K562 (cell line): ENCODE data around the gene GPS2. TPM values are rescaled to one million over a fixed set of nuclear protein-coding genes. Genes with fewer than 3 reads are reported as not detected.
A peak's percentile ranks its signal among the peaks of the same experiment; 100 is the strongest.

Experiments
- ATAC-seq: fragments of 200-7000 bp; cut with Tn5 transposase; 3 replicates; pipeline ENCODE4 v1.9.1; 2020; ENCODE audit warnings: moderate library complexity
- BruUV-seq: library from RNA; stranded (reverse); fragments of 400-500 nt; replicated peaks from 2 replicates; lab custom pipeline; 2021; lab: Mats Ljungman, UMichigan
- CTCF ChIA-PET: fragments of 300-600 bp; formaldehyde crosslinking; extraction: SDS; loops from one replicate; lab custom pipeline; 2021; ENCODE audit warnings: low intra/inter-chr PET ratio; lab: Yijun Ruan, JAX
- POLR2A ChIA-PET: fragments of 300-600, 350-650 bp; sonication (Branson Sonifier 250); formaldehyde crosslinking; extraction: SDS; loops from one replicate; lab custom pipeline; 2021; ENCODE audit warnings: antibody characterized with exemption, inconsistent platforms; lab: Yijun Ruan, JAX
- DNase-seq, 4 experiments: peaks; one replicate each; pipeline versions ENCODE4 v3.0.0 to v3.0.0-alpha.2; 2011 to 2018; ENCODE audit warnings: low spot score in 3 of 4, mixed read lengths in 3 of 4; ENCODE audit errors: extremely low read depth in 1 of 4
- FAIRE-seq: peaks from 2 replicates; lab custom pipeline; 2011; peaks lifted over from hg19 to GRCh38; lab: Jason Lieb, UNC
- H2AFZ ChIP-seq: 2 replicates; pipeline ENCODE4 v1.6.0; 2011; ENCODE audit warnings: low read depth, low read length, control low read depth, inconsistent platforms
- H3K27ac ChIP-seq: fragments of 200-600 bp; 3 replicates; pipeline ENCODE4 v1.8.0; 2011; ENCODE audit warnings: low read depth, mild to moderate bottlenecking, control low read depth, inconsistent platforms, low read length, moderate library complexity, mixed read lengths; ENCODE audit errors: extremely low read depth
- H3K27me3 ChIP-seq, 2 experiments: fragments of 300-600 bp in 1 of 2; 2 replicates in 1 of 2; 3 replicates in 1 of 2; pipeline versions ENCODE4 v1.6.0 to v1.8.0; 2011; ENCODE audit warnings: inconsistent platforms in 2 of 2, low read length in 2 of 2, mild to moderate bottlenecking in 1 of 2, mixed read lengths in 1 of 2, moderate library complexity in 1 of 2; ENCODE audit not compliant: control insufficient read depth in 2 of 2, insufficient read depth in 2 of 2
- H3K36me3 ChIP-seq: fragments of 300-600 bp; 3 replicates; pipeline ENCODE4 v1.8.0; 2011; ENCODE audit warnings: mild to moderate bottlenecking, low read length, inconsistent platforms; ENCODE audit not compliant: control insufficient read depth, insufficient read depth
- H3K4me1 ChIP-seq, 2 experiments: fragments of 200-600 bp in 1 of 2; replicated peaks in 1 of 2; 2 replicates in 1 of 2; 3 replicates in 1 of 2; pipeline versions ENCODE4 v1.5.1 to v1.8.0; 2011; ENCODE audit warnings: inconsistent platforms in 2 of 2, low read length in 2 of 2, mild to moderate bottlenecking in 1 of 2, mixed read lengths in 1 of 2, moderate library complexity in 1 of 2; ENCODE audit not compliant: control insufficient read depth in 2 of 2, insufficient read depth in 2 of 2
- H3K4me2 ChIP-seq: 2 replicates; pipeline ENCODE4 v1.6.1; 2011; ENCODE audit warnings: low read length, control low read depth, inconsistent platforms, mixed read lengths; ENCODE audit not compliant: insufficient read depth
- H3K4me3 ChIP-seq: fragments of 200-600 bp; sonication (generic), shearing (Covaris generic); 2 replicates; pipeline ENCODE4 v1.5.1; 2016; ENCODE audit warnings: control low read depth, inconsistent platforms
- H3K79me2 ChIP-seq: fragments of 200-600 bp; 3 replicates; pipeline ENCODE4 v1.8.0; 2011; ENCODE audit warnings: low read length, inconsistent platforms; ENCODE audit not compliant: control insufficient read depth, insufficient read depth
- H3K9ac ChIP-seq, 2 experiments: 2 replicates each; pipeline versions ENCODE4 v1.6.0 to v1.6.1; 2011; ENCODE audit warnings: low read depth in 2 of 2, low read length in 2 of 2, control low read depth in 1 of 2, inconsistent platforms in 1 of 2, mild to moderate bottlenecking in 1 of 2, mixed read lengths in 1 of 2; ENCODE audit not compliant: insufficient read depth in 1 of 2
- H3K9me1 ChIP-seq: one replicate; pipeline ENCODE4 v1.6.0; 2011; ENCODE audit warnings: inconsistent platforms, mild to moderate bottlenecking, low read length, moderate library complexity; ENCODE audit not compliant: control insufficient read depth, insufficient read depth
- H3K9me3 ChIP-seq: replicated peaks from 2 replicates; pipeline ENCODE4 v1.5.1; 2011; ENCODE audit warnings: low read depth, low read length, inconsistent platforms; ENCODE audit not compliant: control insufficient read depth, insufficient read depth
- H4K20me1 ChIP-seq: replicated peaks from 2 replicates; pipeline ENCODE4 v1.6.1; 2011; ENCODE audit warnings: low read length, inconsistent platforms, mixed read lengths; ENCODE audit not compliant: control insufficient read depth, insufficient read depth
- ADNP ChIP-seq: fragments of 200-800 bp; sonication (Bioruptor generic); IDR thresholded peaks from 2 replicates; pipeline ENCODE4 v1.6.1; 2016; ENCODE audit warnings: missing genetic modification characterization, missing compliant biosample characterization
- CBX2 ChIP-seq: fragments of 200-600 bp; sonication (generic); IDR thresholded peaks from one replicate; pipeline ENCODE4 v1.6.1; 2012; ENCODE audit warnings: mild to moderate bottlenecking, low read length, inconsistent platforms; ENCODE audit not compliant: insufficient read depth, poor library complexity, severe bottlenecking
- HMGXB4 ChIP-seq: sonication (generic); formaldehyde crosslinking; IDR thresholded peaks from 2 replicates; pipeline ENCODE4 v1.8.1; 2023; ENCODE audit warnings: mild to moderate bottlenecking, missing genetic modification reagents
- MTA3 ChIP-seq: fragments of 450-650 bp; formaldehyde crosslinking; IDR thresholded peaks from 2 replicates; pipeline ENCODE4 v1.6.1; 2017; ENCODE audit warnings: mild to moderate bottlenecking, borderline replicate concordance
- NCOA6 ChIP-seq: fragments of 450-650 bp; IDR thresholded peaks from 2 replicates; pipeline ENCODE4 v1.6.1; 2017; ENCODE audit warnings: mild to moderate bottlenecking
- NFATC3 ChIP-seq: fragments of 450-650 bp; IDR thresholded peaks from 2 replicates; pipeline ENCODE4 v1.6.1; 2017; ENCODE audit warnings: mild to moderate bottlenecking
- NR3C1 ChIP-seq: sonication (generic); formaldehyde crosslinking; IDR thresholded peaks from 2 replicates; pipeline ENCODE4 v1.8.1; 2022; ENCODE audit warnings: missing genetic modification reagents
- RAD21 ChIP-seq, 2 experiments: fragments of 250-450 bp in 1 of 2; fragments of 450-650 bp in 1 of 2; sonication (Bioruptor Pico) in 1 of 2; formaldehyde crosslinking in 1 of 2; IDR thresholded peaks in 1 of 2; conservative IDR thresholded peaks in 1 of 2; 2 replicates each; pipeline versions ENCODE4 v1.4.0 to v1.8.0; 2020 to 2022; ENCODE audit warnings: mild to moderate bottlenecking in 2 of 2, moderate library complexity in 1 of 2
- SMC3 ChIP-seq: conservative IDR thresholded peaks from 2 replicates; pipeline ENCODE4 v1.6.1; 2011; ENCODE audit warnings: low read depth, low read length, improper control_type of control experiment; ENCODE audit not compliant: insufficient read depth
- TGIF2 ChIP-seq: sonication (generic); formaldehyde crosslinking; IDR thresholded peaks from 2 replicates; pipeline ENCODE4 v1.8.1; 2022; ENCODE audit warnings: mild to moderate bottlenecking, missing genetic modification reagents, moderate library complexity
- XRCC5 ChIP-seq: fragments of 200-400 bp; formaldehyde crosslinking; IDR thresholded peaks from 2 replicates; pipeline ENCODE4 v1.6.1; 2017; ENCODE audit warnings: low read depth, mild to moderate bottlenecking, low read length
- ZNF143 ChIP-seq: sonication (generic); formaldehyde crosslinking; IDR thresholded peaks from 2 replicates; pipeline ENCODE4 v1.9.0; 2022; ENCODE audit warnings: mild to moderate bottlenecking, missing genetic modification reagents
- ZNF354B ChIP-seq: fragments of 250-450 bp; sonication (Bioruptor Pico); IDR thresholded peaks from 2 replicates; pipeline ENCODE4 v1.4.0; 2020
- ZNF41 ChIP-seq: fragments of 250-450 bp; sonication (Bioruptor Pico); conservative IDR thresholded peaks from 2 replicates; pipeline ENCODE4 v1.4.0; 2020; ENCODE audit warnings: mild to moderate bottlenecking
- ZNF778 ChIP-seq: fragments of 450-650 bp; formaldehyde crosslinking; IDR thresholded peaks from 2 replicates; pipeline ENCODE4 v1.4.0; 2020; ENCODE audit warnings: mild to moderate bottlenecking, moderate library complexity
- WGBS: fragments of 100-300 bp; shearing (Covaris generic); methylation state at CpG from one replicate; pipeline ENCODE4 v1.1.6; 2016; ENCODE audit warnings: low coverage, mixed read lengths; ENCODE audit not compliant: insufficient coverage; ENCODE audit errors: missing lambda C conversion rate; 5-methylcytosine and 5-hydroxymethylcytosine counted together
- in situ Hi-C: fragments of 300-500 bp; cut with MboI; formaldehyde crosslinking; loops from 4 replicates; pipeline ENCODE4 v1.15.0; 2018; ENCODE audit warnings: inconsistent platforms, mixed read lengths
- intact Hi-C: fragments of 100-400 bp; cut with micrococcal nuclease; formaldehyde crosslinking; loops from 2 replicates; pipeline ENCODE4 v1.14.2; 2022
- polyA plus RNA-seq, 8 experiments: library from polyadenylated mRNA; depleted of rRNA in 4 of 8; stranded (reverse) in 5 of 8; unstranded in 3 of 8; fragments of >200 nt; fragmentation: Nextera tagmentation in 2 of 8; fragmentation: Illumina TruSeq in 1 of 8; extraction: Ambion mirVana in 2 of 8; extraction: Trizol in 1 of 8; gene quantifications; 2 replicates each; pipeline versions ENCODE4 v1.2.1 to v1.2.3, GENCODE V29; 2011 to 2014; ENCODE audit warnings: inconsistent platforms in 1 of 8, missing spikeins in 1 of 8
- total RNA-seq, 7 experiments: library from RNA; depleted of rRNA in 6 of 7; stranded (reverse); fragments of >200 nt in 6 of 7; fragmentation: Illumina TruSeq in 2 of 7; extraction: Trizol in 2 of 7; gene quantifications; 2 replicates each; pipeline versions ENCODE4 v1.2.1 to v1.2.3, GENCODE V29; 2011 to 2021; ENCODE audit warnings: low replicate concordance in 1 of 7
- TF ChIP-seq, protein P1 (sequence below), 2 experiments: fragments of 150-350 bp in 1 of 2; IDR thresholded peaks; 2 replicates each; pipeline ENCODE4 v1.6.1; 2012 to 2016; ENCODE audit warnings: low read depth in 2 of 2, low read length in 2 of 2, mild to moderate bottlenecking in 1 of 2, moderate library complexity in 1 of 2

The GPS2 gene
- total and polyA plus RNA-seq, 9 of the 15 experiments (the other 6 are each of a cell fraction or from before 2014, with no cell fraction given): 18.3 to 75.7 (median 37.0) TPM

GRCh38 chr17:7356072-7356549 is 41.0 kb upstream of the GPS2 start:
- Histone ChIP-seq H4K20me1 (no peaks in the 10 kb centered on the region), H3K27ac (no peak overlapping the region), H3K4me2 (peak overlapping the region; percentile 54; the same call in 1 of the 2 replicates), H3K9me1 (no peaks in the 10 kb centered on the region), H3K79me2 (peaks cover 3% of the 10 kb centered on the region), H3K9ac (peak overlapping the region in 1 of 2 experiments; percentile 68; a peak in 2 of 4 replicates), H3K36me3 (no peaks in the 10 kb centered on the region), H2AFZ (0 out of 2 replicates have a peak overlapping the region, but pooled peaks have one; percentile 48), H3K9me3 (no peaks in the 10 kb centered on the region), H3K4me1 (peaks cover 0 to 37% of the 10 kb centered on the region in 2 experiments; a peak in 3 of 5 replicates), H3K27me3 (no peaks in the 10 kb centered on the region), H3K4me3 (no peak overlapping the region)
- ChIA-PET CTCF (interaction anchor here (0.6 to 1.7 kb wide), 3 partner anchors 127 to 220 kb away, joined by 3 to 9 read pairs (median 5); no protein-coding TSS in a partner anchor), POLR2A (interaction anchor here (0.6 to 1.6 kb wide), 6 partner anchors 24 to 230 kb away, joined by 3 to 7 read pairs (median 4); no protein-coding TSS in a partner anchor)
- in situ Hi-C loops (loop anchor here (10.0 kb wide), 1 partner anchor 199 kb away; the partner anchor contains the start of gene TNFSF13), intact Hi-C loops (loop anchor here (5.0 kb wide), 2 partner anchors 146 to 206 kb away; partner anchors contain the start of gene SENP3)
- FAIRE-seq: peak; percentile 88
- peak; percentile 77 for ATAC-seq
- DNase-seq: peak; percentile 78 to 86 (median 81)
- 5% methylated on average over 11 of the region's 12 CpGs for WGBS
- BruUV-seq: no TSS peak
- TF ChIP-seq ZNF778 (no peak), NCOA6 (no peak), ADNP (tag) (no peak), NR3C1 (CRISPR knock-in tag) (no peak), HMGXB4 (CRISPR knock-in tag) (no peak), SMC3 (peak; percentile 79), ZNF143 (CRISPR knock-in tag) (no peak), RAD21 (CRISPR knock-in tag; conservative IDR thresholded peaks at IDR 0.05 in 1 of 2, IDR thresholded peaks at IDR 0.05 in 1 of 2) (peak; percentile 78 to 90), ZNF354B (CRISPR knock-in tag) (no peak), XRCC5 (peak; percentile 80; the same call in 1 of the 2 replicates), CBX2 (no peak), ZNF41 (CRISPR knock-in tag) (no peak), MTA3 (no peak), NFATC3 (no peak), TGIF2 (CRISPR knock-in tag) (no peak)
- TF ChIP-seq, protein P1, sequence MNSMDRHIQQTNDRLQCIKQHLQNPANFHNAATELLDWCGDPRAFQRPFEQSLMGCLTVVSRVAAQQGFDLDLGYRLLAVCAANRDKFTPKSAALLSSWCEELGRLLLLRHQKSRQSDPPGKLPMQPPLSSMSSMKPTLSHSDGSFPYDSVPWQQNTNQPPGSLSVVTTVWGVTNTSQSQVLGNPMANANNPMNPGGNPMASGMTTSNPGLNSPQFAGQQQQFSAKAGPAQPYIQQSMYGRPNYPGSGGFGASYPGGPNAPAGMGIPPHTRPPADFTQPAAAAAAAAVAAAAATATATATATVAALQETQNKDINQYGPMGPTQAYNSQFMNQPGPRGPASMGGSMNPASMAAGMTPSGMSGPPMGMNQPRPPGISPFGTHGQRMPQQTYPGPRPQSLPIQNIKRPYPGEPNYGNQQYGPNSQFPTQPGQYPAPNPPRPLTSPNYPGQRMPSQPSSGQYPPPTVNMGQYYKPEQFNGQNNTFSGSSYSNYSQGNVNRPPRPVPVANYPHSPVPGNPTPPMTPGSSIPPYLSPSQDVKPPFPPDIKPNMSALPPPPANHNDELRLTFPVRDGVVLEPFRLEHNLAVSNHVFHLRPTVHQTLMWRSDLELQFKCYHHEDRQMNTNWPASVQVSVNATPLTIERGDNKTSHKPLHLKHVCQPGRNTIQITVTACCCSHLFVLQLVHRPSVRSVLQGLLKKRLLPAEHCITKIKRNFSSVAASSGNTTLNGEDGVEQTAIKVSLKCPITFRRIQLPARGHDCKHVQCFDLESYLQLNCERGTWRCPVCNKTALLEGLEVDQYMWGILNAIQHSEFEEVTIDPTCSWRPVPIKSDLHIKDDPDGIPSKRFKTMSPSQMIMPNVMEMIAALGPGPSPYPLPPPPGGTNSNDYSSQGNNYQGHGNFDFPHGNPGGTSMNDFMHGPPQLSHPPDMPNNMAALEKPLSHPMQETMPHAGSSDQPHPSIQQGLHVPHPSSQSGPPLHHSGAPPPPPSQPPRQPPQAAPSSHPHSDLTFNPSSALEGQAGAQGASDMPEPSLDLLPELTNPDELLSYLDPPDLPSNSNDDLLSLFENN (IDR thresholded peaks at IDR 0.05; ENCODE audit: low read depth in 2 of 2, low read length in 2 of 2): no peak
